GM21576 (cell line): ENCODE data around the gene ADAT2.

ENCODE experiments used
- ATAC-seq: cut with Tn5 transposase; IDR thresholded peaks from one replicate; pipeline ENCODE4 v1.9.1; 2021; ENCODE audit warnings: mild to moderate bottlenecking, moderate library complexity; ENCODE audit not compliant: unreplicated experiment

Gene ADAT2

GRCh38 chr6:143441680-143442545 lies 8.6 kb downstream of the ADAT2 start:
- ATAC-seq: no peak

DNA sequence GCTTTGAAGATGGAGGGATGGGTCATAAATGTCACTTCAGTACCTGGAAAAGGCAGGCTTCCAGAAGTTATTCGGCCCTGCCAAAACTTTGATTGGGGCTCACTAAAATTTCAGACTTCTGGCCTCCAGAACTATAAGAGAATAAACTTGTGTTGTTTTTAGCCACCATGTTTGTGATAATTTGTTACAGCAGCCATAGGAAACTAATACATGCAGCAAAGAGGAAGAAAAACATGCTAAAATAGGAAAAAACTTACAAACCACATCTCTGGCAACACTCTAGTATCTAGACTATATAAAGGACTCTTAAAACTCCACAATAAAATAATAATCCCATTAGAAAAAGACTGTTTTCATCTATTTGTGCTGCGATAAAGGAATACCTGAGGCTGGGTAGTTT lies 9.5 kb downstream of the ADAT2 start:
- ATAC-seq: no peak

- no peak for ATAC-seq
These were observed 17.9 kb downstream of the ADAT2 start for GRCh38 chr6:143432588-143432987.

DNA sequence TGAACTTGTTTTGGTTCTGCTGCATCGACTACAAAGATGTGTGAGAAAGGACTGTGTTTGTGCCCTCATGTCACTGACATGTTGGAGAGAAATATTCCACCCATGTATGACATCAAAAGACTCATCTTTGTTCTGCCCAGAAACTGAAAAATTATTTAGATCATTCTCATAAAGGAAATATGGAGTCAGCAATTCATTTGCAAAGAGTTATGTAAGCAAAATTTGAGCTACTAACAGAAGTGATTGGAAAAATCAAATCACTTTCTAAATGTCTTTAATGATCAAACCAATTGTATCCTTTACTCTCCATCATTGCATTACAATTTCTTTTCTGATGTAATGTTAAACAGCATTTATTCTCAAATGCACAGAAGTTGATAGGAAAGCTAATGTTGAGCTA lies 19.3 kb downstream of the ADAT2 start:
- ATAC-seq: no peak

DNA sequence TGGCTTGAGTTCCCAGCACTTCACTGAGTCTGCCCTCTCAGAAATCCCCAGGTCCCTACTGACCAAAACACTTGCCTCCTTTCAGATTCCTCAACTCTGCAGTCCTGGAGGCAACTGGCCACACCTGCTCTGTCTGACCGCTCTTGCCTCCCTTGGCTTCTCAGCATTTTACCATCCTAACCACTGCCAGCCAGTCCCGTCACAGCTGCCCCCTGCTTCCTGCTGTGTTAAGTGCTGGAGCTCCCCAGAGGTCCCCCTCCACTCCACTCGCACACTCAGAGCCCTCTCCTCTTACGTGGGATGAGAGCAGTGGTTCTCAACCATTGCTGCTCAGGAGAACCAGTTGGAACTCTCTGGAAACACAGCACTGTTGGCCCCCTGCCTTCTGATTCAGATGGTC lies 20.5 kb downstream of the ADAT2 start:
- ATAC-seq: no peak

GRCh38 chr6:143427109-143427817 lies 23.2 kb downstream of the ADAT2 start:
- peak; percentile 99 for ATAC-seq

DNA sequence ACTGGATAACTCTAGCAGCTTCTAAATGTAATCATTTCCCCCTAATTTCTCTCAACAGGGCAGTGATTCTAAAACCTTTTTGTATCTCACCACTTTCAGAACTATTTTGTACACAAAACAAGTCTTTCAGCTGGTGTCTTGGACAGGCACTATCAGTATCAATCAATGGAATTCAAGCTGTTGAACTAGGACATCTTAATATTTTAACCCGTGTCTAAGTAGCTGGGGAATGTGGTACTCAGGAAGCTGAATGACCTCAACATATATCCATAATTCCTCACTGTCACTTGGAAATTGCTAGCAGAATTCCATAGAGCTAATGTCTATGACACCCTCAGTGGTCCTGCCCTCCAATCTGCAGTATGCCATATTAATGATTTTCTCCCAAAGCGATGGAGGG lies 24.5 kb downstream of the ADAT2 start:
- no peak for ATAC-seq

GRCh38 chr6:143419526-143419925 lies 31.0 kb downstream of the ADAT2 start:
- ATAC-seq: no peak

GRCh38 chr6:143414769-143415168 lies 35.7 kb downstream of the ADAT2 start:
- no peak for ATAC-seq

GRCh38 chr6:143410859-143411270 lies 39.6 kb downstream of the ADAT2 start:
- ATAC-seq: no peak

DNA sequence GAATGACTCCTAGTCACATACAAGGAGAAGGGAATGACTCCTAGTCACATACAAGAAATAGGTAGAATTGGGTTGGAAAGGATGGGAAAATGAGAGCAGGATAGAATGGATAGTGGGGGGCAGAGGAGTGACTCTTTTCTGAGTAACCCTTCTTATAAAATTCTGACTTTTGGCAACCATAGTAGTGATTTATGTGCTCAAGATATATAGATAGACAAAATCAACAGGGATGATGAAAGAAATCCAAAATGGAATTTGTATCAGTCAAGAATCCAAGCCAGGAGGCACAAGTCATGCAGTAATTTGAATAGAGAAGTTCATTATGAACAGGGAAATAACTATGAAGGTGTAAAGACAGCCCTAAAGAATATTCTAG lies 41.7 kb downstream of the ADAT2 start:
- ATAC-seq: no peak

- no peak for ATAC-seq
These were observed 42.2 kb downstream of the ADAT2 start for GRCh38 chr6:143408151-143408786.

GRCh38 chr6:143406673-143407072 lies 43.8 kb downstream of the ADAT2 start:
- peak; percentile 50 for ATAC-seq

DNA sequence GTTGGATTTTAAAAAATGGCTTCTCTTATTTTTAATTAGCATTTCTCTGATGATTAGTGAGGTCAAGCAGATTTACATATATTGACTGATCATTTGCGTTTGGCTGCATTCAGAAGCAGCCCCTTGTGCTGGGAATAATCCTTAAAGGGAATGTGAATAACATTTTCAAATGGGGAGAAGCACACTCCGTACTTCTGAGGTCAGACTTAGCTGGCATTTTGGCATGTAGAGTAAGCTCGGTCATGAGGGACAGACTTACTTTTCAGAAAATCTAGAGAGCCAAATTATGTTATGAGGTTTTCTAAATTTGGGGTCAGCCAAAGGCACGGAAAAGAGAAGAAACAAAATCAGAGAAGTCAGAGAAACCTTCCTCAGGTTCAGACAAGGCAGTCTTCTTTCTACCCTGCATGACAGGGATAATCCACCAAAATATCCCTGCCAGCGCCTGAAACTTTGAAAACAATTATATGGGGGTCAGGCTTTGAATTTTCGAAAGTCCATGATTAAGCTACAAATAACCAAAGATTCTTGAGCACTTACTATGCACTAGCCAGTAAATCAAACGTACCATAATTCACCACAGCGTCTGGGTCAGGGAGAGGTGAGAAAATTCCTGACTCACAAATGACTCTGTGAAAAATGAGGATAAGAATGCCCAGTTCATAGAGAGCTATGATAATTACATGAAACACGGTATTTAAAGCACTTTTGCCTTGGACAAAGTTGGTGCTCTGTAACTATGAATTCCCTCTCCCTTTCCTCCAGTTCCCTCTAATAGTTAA lies 44.9 kb downstream of the ADAT2 start:
- ATAC-seq: no peak

GRCh38 chr6:143402721-143403336 lies 47.7 kb downstream of the ADAT2 start:
- ATAC-seq: no peak

GRCh38 chr6:143401636-143402370 lies 48.7 kb downstream of the ADAT2 start:
- ATAC-seq: no peak

DNA sequence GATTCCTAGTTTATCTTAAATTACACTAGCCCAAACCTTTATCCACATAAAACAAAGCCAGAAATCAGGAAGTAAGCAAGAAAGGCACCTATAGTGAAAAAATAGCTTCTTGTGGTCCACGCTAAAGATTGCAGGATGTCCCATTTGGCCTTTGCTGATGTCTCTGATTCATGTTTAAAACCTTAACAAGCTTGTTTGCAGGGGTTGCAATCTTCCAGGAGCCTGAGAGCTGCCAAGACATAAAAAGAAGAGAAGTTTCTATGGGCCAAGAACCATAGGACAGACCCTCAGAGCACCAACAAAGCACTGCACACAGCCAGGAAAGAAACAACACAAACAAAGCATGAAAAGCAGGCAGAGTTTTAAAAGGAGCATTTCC lies 49.4 kb downstream of the ADAT2 start:
- no peak for ATAC-seq

GRCh38 chr6:143400258-143401067 lies 50.0 kb downstream of the ADAT2 start:
- ATAC-seq: peak; percentile 69

GRCh38 chr6:143399775-143400174 lies 50.7 kb downstream of the ADAT2 start:
- ATAC-seq: no peak
